WTC11 (cell line): ENCODE results near the gene CNFN. TPM values are rescaled to one million over a fixed set of nuclear protein-coding genes. Genes with fewer than 3 reads are reported as not detected.

ENCODE experiments used
- ATAC-seq: fragments of 200-7000 bp; cut with Tn5 transposase; 2 replicates; pipeline ENCODE4 v1.10.0; 2021; ENCODE audit warnings: mild to moderate bottlenecking, moderate library complexity
- CTCF ChIA-PET: fragments of 300-600 bp; sonication (Branson Sonifier 250); formaldehyde crosslinking; loops from one replicate; lab custom pipeline; 2021; ENCODE audit warnings: antibody characterized with exemption; lab: Charles Lee
- POLR2A ChIA-PET: fragments of 350-600 bp; sonication (Branson Sonifier 250); formaldehyde crosslinking; loops from one replicate; lab custom pipeline; 2021; ENCODE audit warnings: antibody characterized with exemption; lab: Charles Lee
- DNase-seq: peaks from one replicate; pipeline ENCODE4 v3.0.0; 2021; ENCODE audit warnings: low spot score
- H3K27ac Mint-ChIP-seq: 2 replicates; pipeline ENCODE4 v1.8.0; 2021; ENCODE audit warnings: mixed read lengths
- H3K27me3 Mint-ChIP-seq: 2 replicates; pipeline ENCODE4 v1.8.0; 2021; ENCODE audit warnings: low read depth, mild to moderate bottlenecking, moderate library complexity, mixed read lengths
- H3K36me3 Mint-ChIP-seq: 2 replicates; pipeline ENCODE4 v1.8.0; 2021; ENCODE audit warnings: mixed read lengths
- H3K4me1 Mint-ChIP-seq: 2 replicates; pipeline ENCODE4 v1.8.0; 2022; ENCODE audit warnings: mixed read lengths
- H3K4me3 Mint-ChIP-seq: 2 replicates; pipeline ENCODE4 v1.8.0; 2021; ENCODE audit warnings: mild to moderate bottlenecking, moderate library complexity, mixed read lengths
- H3K9me3 Mint-ChIP-seq: 2 replicates; pipeline ENCODE4 v1.8.0; 2021; ENCODE audit warnings: mixed read lengths
- AR ChIP-seq: fragments of 250-450 bp; sonication (Bioruptor Pico); IDR thresholded peaks from 2 replicates; pipeline ENCODE4 v1.9.0; 2021; ENCODE audit warnings: mild to moderate bottlenecking
- ARID4B ChIP-seq: sonication (generic); formaldehyde crosslinking; IDR thresholded peaks from 2 replicates; pipeline ENCODE4 v1.8.0; 2023; ENCODE audit warnings: missing genetic modification reagents, mild to moderate bottlenecking, borderline replicate concordance
- ATF3 ChIP-seq: sonication (generic); formaldehyde crosslinking; conservative IDR thresholded peaks from 2 replicates; pipeline ENCODE4 v1.8.1; 2022; ENCODE audit warnings: mild to moderate bottlenecking, missing genetic modification reagents
- CTCF ChIP-seq: fragments of 200-600 bp; IDR thresholded peaks from 2 replicates; pipeline ENCODE4 v1.8.0; 2022; ENCODE audit warnings: antibody characterized with exemption
- E2F5 ChIP-seq: sonication (generic); formaldehyde crosslinking; IDR thresholded peaks from 2 replicates; pipeline ENCODE4 v1.8.1; 2022; ENCODE audit warnings: mild to moderate bottlenecking, moderate library complexity, missing genetic modification reagents
- ELF4 ChIP-seq: sonication (generic); formaldehyde crosslinking; IDR thresholded peaks from 2 replicates; pipeline ENCODE4 v1.8.1; 2022; ENCODE audit warnings: low read depth, mild to moderate bottlenecking, moderate library complexity, missing genetic modification reagents
- FOXP4 ChIP-seq: sonication (generic); formaldehyde crosslinking; IDR thresholded peaks from 2 replicates; pipeline ENCODE4 v1.8.0; 2022; ENCODE audit warnings: mild to moderate bottlenecking, missing genetic modification reagents
- GABPB1 ChIP-seq: sonication (generic); formaldehyde crosslinking; IDR thresholded peaks from 2 replicates; pipeline ENCODE4 v1.8.1; 2023; ENCODE audit warnings: mild to moderate bottlenecking, missing genetic modification reagents
- IRF2 ChIP-seq: sonication (generic); formaldehyde crosslinking; IDR thresholded peaks from 2 replicates; pipeline ENCODE4 v1.8.0; 2022; ENCODE audit warnings: low read depth, missing genetic modification reagents, borderline replicate concordance
- KAT7 ChIP-seq: sonication (generic); formaldehyde crosslinking; IDR thresholded peaks from 2 replicates; pipeline ENCODE4 v1.8.1; 2023; ENCODE audit warnings: missing genetic modification reagents, mild to moderate bottlenecking, borderline replicate concordance
- MLX ChIP-seq: sonication (generic); formaldehyde crosslinking; IDR thresholded peaks from 2 replicates; pipeline ENCODE4 v1.8.1; 2023; ENCODE audit warnings: mild to moderate bottlenecking, missing genetic modification reagents, moderate library complexity
- MYBL2 ChIP-seq: sonication (generic); formaldehyde crosslinking; IDR thresholded peaks from 2 replicates; pipeline ENCODE4 v1.8.1; 2023; ENCODE audit warnings: mild to moderate bottlenecking, moderate library complexity, missing genetic modification reagents
- NFATC4 ChIP-seq: fragments of 250-450 bp; sonication (Bioruptor Pico); IDR thresholded peaks from 2 replicates; pipeline ENCODE4 v1.9.0; 2021; ENCODE audit warnings: mild to moderate bottlenecking
- NR2C2 ChIP-seq: sonication (generic); formaldehyde crosslinking; IDR thresholded peaks from 2 replicates; pipeline ENCODE4 v1.8.0; 2022; ENCODE audit warnings: mild to moderate bottlenecking, missing genetic modification reagents
- OVOL2 ChIP-seq: fragments of 250-450 bp; sonication (Bioruptor Pico); IDR thresholded peaks from 2 replicates; pipeline ENCODE4 v1.9.0; 2021; ENCODE audit warnings: mild to moderate bottlenecking, borderline replicate concordance
- TEAD1 ChIP-seq: sonication (generic); formaldehyde crosslinking; IDR thresholded peaks from 2 replicates; pipeline ENCODE4 v1.8.0; 2022; ENCODE audit warnings: mild to moderate bottlenecking, missing genetic modification reagents
- ZNF263 ChIP-seq: sonication (generic); formaldehyde crosslinking; IDR thresholded peaks from 2 replicates; pipeline ENCODE4 v1.8.1; 2022; ENCODE audit warnings: low read depth, mild to moderate bottlenecking, moderate library complexity, missing genetic modification reagents
- ZNF317 ChIP-seq: sonication (generic); formaldehyde crosslinking; IDR thresholded peaks from 2 replicates; pipeline ENCODE4 v1.8.1; 2023; ENCODE audit warnings: low read depth, mild to moderate bottlenecking, moderate library complexity, missing genetic modification reagents, borderline replicate concordance
- ZSCAN18 ChIP-seq: fragments of 250-450 bp; sonication (Bioruptor Pico); IDR thresholded peaks from 2 replicates; pipeline ENCODE4 v2.1.2; 2022; ENCODE audit warnings: mild to moderate bottlenecking, moderate library complexity
- total RNA-seq: library from RNA; stranded (reverse); gene quantifications from 3 replicates; pipeline ENCODE4 v1.2.3, GENCODE V29; 2021

CNFN gene
- total RNA-seq, 1 experiment from 2014 or later: 9.6 TPM

- TF ChIP-seq NFATC4: no peak
Observed at GRCh38 chr19:42388851-42389489, 1.1 kb downstream of the CNFN start (continued).

GRCh38 chr19:42386974-42387707 lies 3.0 kb downstream of the CNFN start:
- DNase-seq: peak; percentile 89
- Mint-ChIP-seq H3K27ac (peak overlapping the region; percentile 83), H3K4me1 (peaks cover 18% of the 10 kb centered on the region), H3K36me3 (no peaks in the 10 kb centered on the region), H3K27me3 (peaks cover 50% of the 10 kb centered on the region), H3K4me3 (peak overlapping the region; percentile 75), H3K9me3 (no peaks in the 10 kb centered on the region)
- POLR2A ChIA-PET: interaction anchor here (0.6 to 0.7 kb wide), 2 partner anchors 34 to 1017 kb away, joined by 3 read pairs; no protein-coding TSS in a partner anchor
- ATAC-seq: peak; percentile 93
- CTCF ChIA-PET: interaction anchor here (0.7 to 2.8 kb wide), 7 partner anchors 9 to 108 kb away, joined by 3 to 20 read pairs (median 6); no protein-coding TSS in a partner anchor
- TF ChIP-seq MYBL2 (CRISPR knock-in tag): no peak
- no peak for TF ChIP-seq FOXP4 (CRISPR knock-in tag)
- TF ChIP-seq CTCF: no peak; the same call in 1 of the 2 replicates
- peak; percentile 66 for TF ChIP-seq E2F5 (CRISPR knock-in tag)
- no peak for TF ChIP-seq NR2C2
- no peak for TF ChIP-seq ELF4
- peak; percentile 70; the same call in 1 of the 2 replicates for TF ChIP-seq ARID4B
- no peak for TF ChIP-seq ZNF317 (CRISPR knock-in tag)
- no peak for TF ChIP-seq AR
- TF ChIP-seq KAT7 (CRISPR knock-in tag): no peak
- TF ChIP-seq OVOL2 (CRISPR knock-in tag): no peak
- TF ChIP-seq ZNF263: no peak
- TF ChIP-seq MLX (CRISPR knock-in tag): no peak
- no peak for TF ChIP-seq GABPB1 (CRISPR knock-in tag)
- TF ChIP-seq ATF3: no peak
- no peak for TF ChIP-seq IRF2 (CRISPR knock-in tag)
- TF ChIP-seq TEAD1 (CRISPR knock-in tag): peak; percentile 83
- TF ChIP-seq ZSCAN18: no peak
